Spinal cord (tissue), 10 donors: ENCODE results near the gene C1QTNF7. TPM values are rescaled to one million over a fixed set of nuclear protein-coding genes. Genes with fewer than 3 reads are reported as not detected.
A peak's percentile ranks its signal among the peaks of the same experiment; 100 is the strongest.

Experiments used
- DNase-seq, 6 donors: peaks; one replicate each; pipeline versions ENCODE4 v3.0.0 to v3.0.0-alpha.2; 2013 to 2015; ENCODE audit warnings: low spot score in 6 of 6, low read depth in 4 of 6
- H3K27ac ChIP-seq: one replicate; pipeline ENCODE4 v1.5.1; 2013; ENCODE audit warnings: low read depth, low read length, control low read depth
- H3K27me3 ChIP-seq: one replicate; pipeline ENCODE4 v1.6.1; 2013; ENCODE audit warnings: low read length; ENCODE audit not compliant: control insufficient read depth, insufficient read depth
- H3K36me3 ChIP-seq: one replicate; pipeline ENCODE4 v1.6.1; 2013; ENCODE audit warnings: low read length; ENCODE audit not compliant: control insufficient read depth, insufficient read depth
- H3K4me1 ChIP-seq: one replicate; pipeline ENCODE4 v1.6.1; 2013; ENCODE audit warnings: low read length; ENCODE audit not compliant: control insufficient read depth, insufficient read depth
- H3K4me3 ChIP-seq: one replicate; pipeline ENCODE4 v1.5.1; 2013; ENCODE audit warnings: low read depth, low read length, control low read depth
- H3K9me3 ChIP-seq: one replicate; pipeline ENCODE4 v1.6.1; 2013; ENCODE audit warnings: low read length; ENCODE audit not compliant: control insufficient read depth, insufficient read depth
- WGBS: methylation state at CpG from one replicate; pipeline ENCODE4 v1.1.5; 2013; ENCODE audit warnings: missing lambda C conversion rate; ENCODE audit not compliant: insufficient coverage; 5-methylcytosine and 5-hydroxymethylcytosine counted together
- long read RNA-seq, 4 donors: transcript quantifications; one replicate each; lab custom pipeline, GENCODE V29; 2026
- polyA plus RNA-seq, 2 donors: library from polyadenylated mRNA; unstranded; fragments of 120-200 nt; gene quantifications; one replicate each; pipeline ENCODE4 v1.2.1, GENCODE V29; 2013; ENCODE audit not compliant: insufficient read length in 2 of 2
- total RNA-seq, 2 donors: library from RNA; depleted of rRNA in 1 of 2; stranded (reverse); fragments of 120-200 nt in 1 of 2; fragments of >200 nt in 1 of 2; gene quantifications; one replicate each; pipeline versions ENCODE4 v1.2.3 to v1.2.4, GENCODE V29; 2013 to 2014
- donor health status: healthy.

C1QTNF7 gene
- 1 to 10 TPM; 2.1 to 8.4 TPM for total RNA-seq
- polyA plus RNA-seq: 1 to 10 TPM in 1 of 2 donors, under 1 TPM in 1; 0.54 to 1.0 TPM
- long read RNA-seq, donor 1, partial matches to known transcripts: 0 of 1 reads
- long read RNA-seq, donor 1, other reads (novel, unspliced or antisense): 0 of 1 reads
- long read RNA-seq, donor 2: 0 reads
- long read RNA-seq, donor 3, full-length matches to known transcripts: 1 of 1 reads
- long read RNA-seq, donor 3, partial matches to known transcripts: 0 of 1 reads
- long read RNA-seq, donor 3, other reads (novel, unspliced or antisense): 0 of 1 reads
- long read RNA-seq, donor 4, full-length matches to known transcripts: 4 of 4 reads
- long read RNA-seq, donor 4, partial matches to known transcripts: 0 of 4 reads
- long read RNA-seq, donor 4, other reads (novel, unspliced or antisense): 0 of 4 reads

DNA sequence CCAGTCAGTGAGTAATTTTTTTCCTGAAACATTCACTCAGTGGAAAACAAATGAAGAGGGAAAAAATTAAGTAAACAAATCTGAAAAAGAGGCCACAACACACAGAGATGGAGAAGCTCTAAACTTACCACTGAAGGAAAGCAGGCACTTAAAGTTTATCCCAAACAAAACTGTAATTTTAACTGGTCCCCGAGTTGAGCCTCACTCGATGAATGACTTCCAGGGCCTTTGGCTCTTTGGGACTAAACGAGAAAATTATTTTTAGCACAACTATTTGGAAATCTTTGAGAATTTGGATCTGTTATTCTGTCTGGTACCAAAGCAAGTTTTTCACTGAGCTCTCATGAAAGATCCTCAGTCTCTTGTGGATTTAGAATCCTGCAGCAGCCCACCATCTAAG is at the start of gene C1QTNF7:
Gene C1QTNF7, plus strand, starts transcription at position 333 of the 400 bp plus-strand sequence. CDS start 7,711 bp downstream, outside the sequence.
- no peak for DNase-seq
- H3K4me3 ChIP-seq: no peak within 1 kb of the TSS
- no peaks in the 10 kb centered on the region for H3K36me3 ChIP-seq
- H3K27ac ChIP-seq: no peak within 1 kb of the TSS
- no peaks in the 10 kb centered on the region for H3K27me3 ChIP-seq
- peaks cover 2% of the 10 kb centered on the region for H3K9me3 ChIP-seq
- no peaks in the 10 kb centered on the region for H3K4me1 ChIP-seq
- WGBS: no CpG with 5 or more reads among the region's 3 CpGs

- WGBS: no CpG with 5 or more reads among the region's 1 CpG
- Histone ChIP-seq H3K4me3 (no peak overlapping the region), H3K27ac (no peak overlapping the region)
Measured at GRCh38 chr4:15378062-15378461, 49.8 kb upstream of the C1QTNF7 start.

DNA sequence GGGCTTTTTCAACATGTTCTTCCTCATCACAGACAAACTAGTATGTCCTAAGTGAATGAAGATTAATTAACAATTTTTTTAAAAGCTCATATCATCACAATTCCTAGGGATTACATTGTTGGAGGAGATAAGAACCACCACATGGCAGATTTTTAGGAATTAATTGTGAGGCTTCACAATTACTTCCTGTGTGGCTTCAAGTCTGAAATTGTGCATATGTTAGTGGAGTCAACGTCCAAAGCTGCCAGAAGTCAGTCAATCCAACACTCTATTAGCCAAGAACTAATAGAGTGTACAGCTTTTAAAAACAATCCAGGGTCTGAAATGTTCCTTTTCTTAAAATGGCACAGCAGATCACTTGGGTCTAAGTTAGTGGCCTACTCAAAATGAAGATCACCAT is 49.3 kb upstream of the C1QTNF7 start:
- DNase-seq: no peak
- Histone ChIP-seq H3K36me3 (no peaks in the 10 kb centered on the region), H3K4me1 (no peaks in the 10 kb centered on the region), H3K27me3 (no peaks in the 10 kb centered on the region), H3K27ac (no peak overlapping the region), H3K4me3 (no peak overlapping the region), H3K9me3 (no peaks in the 10 kb centered on the region)
- 50% methylated on average over 1 of the region's 1 CpG for WGBS

More at GRCh38 chr4:15378062-15378461, 49.8 kb upstream of the C1QTNF7 start:
- H3K36me3 ChIP-seq: no peaks in the 10 kb centered on the region
- H3K27me3 ChIP-seq: no peaks in the 10 kb centered on the region
- H3K4me1 ChIP-seq: no peaks in the 10 kb centered on the region
- DNase-seq: no peak
- no peaks in the 10 kb centered on the region for H3K9me3 ChIP-seq

DNA sequence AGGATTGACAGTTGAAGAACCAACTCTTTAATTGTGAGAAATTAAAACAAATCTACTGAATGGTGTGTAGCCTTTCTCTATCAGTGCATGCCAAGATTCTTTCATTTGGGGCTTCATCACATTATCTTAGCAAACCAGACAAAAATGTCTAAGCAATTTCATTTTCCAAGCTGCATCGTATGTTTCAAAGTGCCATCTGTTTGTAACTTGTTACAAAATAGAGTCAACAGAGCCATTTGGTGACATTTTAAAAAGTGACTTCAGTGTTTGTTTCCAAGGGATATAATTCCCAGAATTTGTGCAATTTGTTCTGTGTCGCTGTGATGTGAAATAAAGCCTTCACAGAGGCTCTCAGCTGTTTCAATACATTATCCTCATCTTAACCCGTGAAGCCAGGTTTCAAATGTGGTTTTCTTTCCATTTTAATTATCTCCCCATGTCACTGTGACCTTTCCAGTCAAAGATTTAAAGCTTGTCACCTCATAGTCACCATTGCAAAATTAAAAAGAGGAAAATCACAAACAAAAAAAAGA is 46.0 kb upstream of the C1QTNF7 start:
- Histone ChIP-seq H3K4me1 (no peaks in the 10 kb centered on the region), H3K27ac (no peak overlapping the region), H3K36me3 (no peaks in the 10 kb centered on the region), H3K9me3 (no peaks in the 10 kb centered on the region), H3K27me3 (no peaks in the 10 kb centered on the region), H3K4me3 (no peak overlapping the region)
- peak in 2 of 6 donors; percentile 50 to 92 for DNase-seq
- 67% methylated on average over 1 of the region's 3 CpGs for WGBS

DNA sequence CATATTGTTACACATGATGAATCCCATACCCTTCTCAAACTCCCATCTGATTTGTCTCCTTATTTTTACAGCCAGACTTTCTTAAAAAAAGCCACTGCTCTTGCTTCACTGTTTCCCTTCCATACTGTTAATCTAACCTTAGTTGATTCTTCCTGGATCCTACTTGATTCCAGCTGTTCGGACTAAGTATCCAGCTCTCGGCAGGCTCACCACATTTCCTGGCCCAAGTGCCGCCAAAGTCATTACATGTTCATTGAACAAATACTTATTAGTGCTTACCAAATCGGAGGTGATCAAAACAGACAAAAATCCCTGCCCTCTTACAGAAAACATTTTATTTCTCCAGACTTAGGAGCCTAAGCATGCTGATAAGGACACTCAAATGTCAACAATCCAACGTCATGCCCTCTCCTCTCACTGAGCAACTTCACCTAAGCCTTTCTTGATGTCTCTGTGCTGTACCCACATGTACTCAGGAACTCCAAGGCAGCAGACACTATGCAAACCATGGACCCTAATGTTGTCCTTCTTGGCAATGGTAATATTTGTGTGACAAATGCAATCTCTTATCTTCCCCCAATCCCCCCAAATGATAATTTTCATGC is 45.1 kb upstream of the C1QTNF7 start:
- 86% methylated on average over 5 of the region's 5 CpGs for WGBS
- H3K27ac ChIP-seq: no peak overlapping the region
- H3K36me3 ChIP-seq: no peaks in the 10 kb centered on the region
- no peak overlapping the region for H3K4me3 ChIP-seq
- no peak for DNase-seq
- no peaks in the 10 kb centered on the region for H3K9me3 ChIP-seq
- no peaks in the 10 kb centered on the region for H3K27me3 ChIP-seq
- H3K4me1 ChIP-seq: no peaks in the 10 kb centered on the region

GRCh38 chr4:15385515-15385914 is 42.3 kb upstream of the C1QTNF7 start:
- H3K9me3 ChIP-seq: no peaks in the 10 kb centered on the region
- no peak overlapping the region for H3K27ac ChIP-seq
- 100% methylated on average over 2 of the region's 6 CpGs for WGBS
- no peak for DNase-seq
- H3K36me3 ChIP-seq: no peaks in the 10 kb centered on the region
- H3K4me3 ChIP-seq: no peak overlapping the region
- no peaks in the 10 kb centered on the region for H3K27me3 ChIP-seq
- no peaks in the 10 kb centered on the region for H3K4me1 ChIP-seq

DNA sequence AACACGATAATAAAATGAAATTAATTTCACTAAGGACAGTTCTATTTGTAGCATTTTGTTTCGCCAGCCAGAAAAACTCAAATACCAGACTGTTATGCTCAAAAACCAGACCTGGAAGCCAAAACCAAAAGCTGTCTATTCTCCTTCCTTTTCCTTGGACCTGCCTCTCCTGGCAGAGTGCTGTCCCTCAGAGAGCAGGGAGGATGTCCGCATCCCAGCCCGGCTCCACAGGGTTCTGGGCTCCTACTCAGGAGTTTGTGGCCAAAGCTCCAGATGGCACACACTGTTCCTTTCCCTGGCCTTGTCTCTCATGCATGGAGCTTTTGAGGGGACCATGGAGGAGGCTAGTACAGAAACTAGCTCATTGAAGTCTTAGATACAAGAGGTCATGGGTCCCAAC is 41.9 kb upstream of the C1QTNF7 start:
- DNase-seq: peak in 1 of 6 donors; percentile 38
- H3K9me3 ChIP-seq: no peaks in the 10 kb centered on the region
- WGBS: 78% methylated on average over 3 of the region's 4 CpGs
- H3K27ac ChIP-seq: no peak overlapping the region
- no peak overlapping the region for H3K4me3 ChIP-seq
- H3K4me1 ChIP-seq: no peaks in the 10 kb centered on the region
- no peaks in the 10 kb centered on the region for H3K36me3 ChIP-seq
- H3K27me3 ChIP-seq: no peaks in the 10 kb centered on the region

- H3K27me3 ChIP-seq: no peaks in the 10 kb centered on the region
- no peak overlapping the region for H3K27ac ChIP-seq
- H3K36me3 ChIP-seq: no peaks in the 10 kb centered on the region
- WGBS: 100% methylated on average over 2 of the region's 3 CpGs
- no peaks in the 10 kb centered on the region for H3K4me1 ChIP-seq
- no peaks in the 10 kb centered on the region for H3K9me3 ChIP-seq
- H3K4me3 ChIP-seq: no peak overlapping the region
- no peak for DNase-seq
Measured at GRCh38 chr4:15390494-15390893, 37.3 kb upstream of the C1QTNF7 start.

DNA sequence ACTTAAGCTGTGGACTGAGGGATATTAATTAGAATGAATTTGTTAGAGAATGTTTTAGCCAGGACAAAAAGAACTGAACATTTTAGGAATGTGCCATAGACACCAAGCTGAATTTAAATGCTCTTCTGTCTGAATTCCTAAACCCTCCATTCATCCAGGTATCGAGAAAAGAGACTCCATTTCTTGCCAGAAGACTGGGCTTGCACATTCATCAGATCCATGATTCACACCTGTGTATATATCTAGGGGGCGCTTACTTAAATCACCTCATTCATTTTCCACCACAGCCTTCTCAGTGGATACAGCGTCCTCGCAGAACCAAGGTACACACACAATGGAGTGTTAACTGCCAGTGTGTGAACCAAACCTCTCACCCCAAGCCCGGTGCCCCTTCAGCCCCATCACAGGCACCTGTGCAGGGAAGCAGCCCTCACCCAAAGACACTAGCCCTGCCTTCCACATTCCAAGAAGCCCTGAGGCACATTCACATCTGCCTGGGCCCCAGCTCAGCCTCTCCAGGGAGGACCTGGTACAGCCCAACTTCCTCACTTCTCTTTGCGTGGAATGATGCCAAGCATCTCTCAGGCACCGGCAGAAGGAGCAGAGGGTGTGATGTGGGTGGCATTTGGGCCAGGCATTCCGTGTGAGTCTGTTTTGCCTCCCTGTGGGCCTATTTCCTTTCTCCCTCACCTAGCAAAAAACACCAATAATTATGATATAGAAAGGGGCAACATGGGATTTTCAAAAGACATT is 35.6 kb upstream of the C1QTNF7 start:
- Histone ChIP-seq H3K4me3 (no peak overlapping the region), H3K36me3 (no peaks in the 10 kb centered on the region), H3K9me3 (no peaks in the 10 kb centered on the region), H3K4me1 (no peaks in the 10 kb centered on the region), H3K27ac (no peak overlapping the region), H3K27me3 (no peaks in the 10 kb centered on the region)
- DNase-seq: no peak
- 81% methylated on average over 4 of the region's 8 CpGs for WGBS
